HG03442 (cell line): ENCODE results near the gene KCNJ12.
A peak's percentile ranks its signal among the peaks of the same experiment; 100 is the strongest.

Source experiments
- ATAC-seq: cut with Tn5 transposase; IDR thresholded peaks from one replicate; pipeline ENCODE4 v1.9.1; 2021; ENCODE audit warnings: mild to moderate bottlenecking, moderate library complexity; ENCODE audit not compliant: unreplicated experiment

Gene KCNJ12

GRCh38 chr17:21365016-21365415, 11.1 kb upstream of the KCNJ12 start:
- no peak for ATAC-seq

DNA sequence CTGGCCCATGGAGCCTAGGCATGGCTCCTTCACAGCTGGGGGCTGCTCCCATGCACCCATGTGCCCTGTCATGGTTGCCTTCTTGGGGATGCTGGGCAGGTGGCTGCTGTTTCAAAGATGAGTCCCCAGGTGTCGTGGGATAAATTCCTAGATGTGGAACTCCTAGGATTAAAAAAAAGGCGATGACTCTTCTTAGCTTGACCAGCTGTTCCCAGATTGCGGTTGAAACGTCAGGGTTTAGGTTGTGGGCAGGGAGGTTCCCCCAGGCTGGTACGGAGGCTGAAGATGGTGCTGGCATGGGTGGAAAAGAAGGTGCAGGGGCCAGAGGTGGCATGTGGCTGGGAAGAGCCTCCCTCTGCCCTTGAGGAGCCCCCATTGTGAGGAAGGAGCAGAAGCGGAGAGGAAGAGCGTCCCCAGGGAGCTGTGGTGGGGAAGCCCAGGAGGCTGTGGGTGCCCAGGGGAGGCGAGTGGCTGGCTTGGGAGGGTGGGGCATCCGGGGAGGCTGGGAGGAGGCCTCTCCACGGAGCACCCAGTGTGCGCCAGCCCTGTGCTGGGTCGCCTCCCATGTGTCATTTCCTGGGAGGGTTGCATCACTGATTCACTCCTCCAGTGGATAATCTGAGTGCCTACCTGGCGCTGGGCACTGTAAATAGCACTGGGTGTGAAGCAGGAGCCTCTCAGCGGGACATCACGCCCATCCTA, 7.5 kb upstream of the KCNJ12 start:
- ATAC-seq = peak; percentile 42

DNA sequence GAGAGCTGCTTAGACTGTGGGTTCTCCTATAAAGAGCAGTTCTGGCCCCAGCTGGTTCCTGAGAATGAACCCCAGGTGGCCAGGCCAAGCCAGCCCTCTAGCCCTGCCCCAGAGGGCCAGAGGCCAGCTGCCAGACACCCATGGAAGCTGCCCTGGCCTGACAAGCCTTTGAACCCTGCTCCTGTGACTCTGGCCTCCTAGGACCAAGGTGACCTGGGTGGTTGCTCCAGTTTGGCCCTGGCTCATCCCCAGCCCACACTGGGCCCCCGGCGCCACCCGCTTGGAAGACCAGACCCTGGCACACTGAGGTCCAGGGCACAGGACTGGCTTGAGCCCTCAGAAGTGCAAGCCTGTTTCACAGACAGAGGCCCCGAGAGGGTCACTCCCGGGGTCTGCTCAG, 6.8 kb upstream of the KCNJ12 start:
- ATAC-seq = no peak

- no peak for ATAC-seq
These were observed 5.7 kb upstream of the KCNJ12 start for GRCh38 chr17:21370430-21370829.

- ATAC-seq = no peak
These were observed 4.6 kb upstream of the KCNJ12 start for GRCh38 chr17:21371511-21372081.

- no peak for ATAC-seq
These were observed 3.8 kb upstream of the KCNJ12 start for GRCh38 chr17:21372256-21372954.

DNA sequence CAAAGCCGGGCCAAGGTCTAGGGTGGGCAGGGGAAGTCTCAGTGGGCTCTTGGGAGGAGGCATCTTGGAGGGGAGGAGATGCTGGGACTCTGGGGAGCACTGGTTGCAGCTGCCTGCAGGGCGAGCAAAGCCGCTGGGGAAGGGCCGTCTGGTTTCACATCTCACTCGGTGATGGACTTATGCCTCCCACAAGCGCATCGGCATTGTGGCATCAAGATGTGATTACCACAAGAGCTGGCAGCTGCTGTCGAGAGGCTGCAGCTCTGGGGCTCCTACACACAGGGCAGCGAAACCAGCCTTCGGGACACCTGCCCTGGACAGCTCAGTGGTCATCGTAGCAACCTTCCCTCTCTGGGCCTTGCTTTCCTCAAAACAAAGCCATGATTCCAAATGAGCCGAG, 3.1 kb upstream of the KCNJ12 start:
- ATAC-seq = no peak

GRCh38 chr17:21373696-21374440, 2.3 kb upstream of the KCNJ12 start:
- ATAC-seq = no peak

DNA sequence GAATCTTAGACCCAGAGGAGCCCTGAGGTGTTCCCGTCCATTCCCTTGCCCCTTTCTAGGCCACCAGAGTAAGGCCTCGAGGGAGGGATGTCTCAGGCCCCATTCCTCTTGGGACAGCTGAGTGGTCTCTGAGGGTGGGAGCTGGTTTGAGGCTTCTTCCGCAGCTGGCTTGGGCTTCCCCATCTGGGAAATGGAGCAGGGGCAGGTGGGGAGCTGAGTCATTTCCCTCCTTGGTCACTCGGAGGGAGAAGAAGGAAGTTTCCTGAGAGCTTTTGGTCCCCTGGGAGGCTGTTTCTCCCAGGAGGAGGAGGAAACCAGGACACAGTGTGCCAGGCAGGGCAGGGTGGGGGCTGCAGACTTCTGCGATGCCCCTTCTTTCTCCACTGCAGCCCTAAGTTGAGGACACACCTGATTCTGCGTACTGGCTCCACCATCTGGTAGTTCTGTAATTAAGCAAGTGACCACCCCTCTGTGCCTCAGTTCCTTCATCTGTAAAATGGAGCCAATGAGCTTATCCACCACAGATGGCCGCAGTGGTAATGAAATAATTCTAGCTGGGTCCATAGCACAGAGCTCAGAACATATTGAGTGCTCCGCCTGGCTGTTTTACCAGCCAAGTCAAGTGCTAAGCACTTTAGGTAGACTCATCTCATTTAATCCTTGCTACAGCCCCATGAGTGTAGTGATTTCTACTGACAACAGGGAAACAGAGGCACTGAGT, 1.6 kb upstream of the KCNJ12 start:
- ATAC-seq = no peak

GRCh38 chr17:21375162-21375560, 996 bp upstream of the KCNJ12 start:
- ATAC-seq = no peak

GRCh38 chr17:21375757-21376080, 438 bp upstream of the KCNJ12 start:
- ATAC-seq = no peak

DNA sequence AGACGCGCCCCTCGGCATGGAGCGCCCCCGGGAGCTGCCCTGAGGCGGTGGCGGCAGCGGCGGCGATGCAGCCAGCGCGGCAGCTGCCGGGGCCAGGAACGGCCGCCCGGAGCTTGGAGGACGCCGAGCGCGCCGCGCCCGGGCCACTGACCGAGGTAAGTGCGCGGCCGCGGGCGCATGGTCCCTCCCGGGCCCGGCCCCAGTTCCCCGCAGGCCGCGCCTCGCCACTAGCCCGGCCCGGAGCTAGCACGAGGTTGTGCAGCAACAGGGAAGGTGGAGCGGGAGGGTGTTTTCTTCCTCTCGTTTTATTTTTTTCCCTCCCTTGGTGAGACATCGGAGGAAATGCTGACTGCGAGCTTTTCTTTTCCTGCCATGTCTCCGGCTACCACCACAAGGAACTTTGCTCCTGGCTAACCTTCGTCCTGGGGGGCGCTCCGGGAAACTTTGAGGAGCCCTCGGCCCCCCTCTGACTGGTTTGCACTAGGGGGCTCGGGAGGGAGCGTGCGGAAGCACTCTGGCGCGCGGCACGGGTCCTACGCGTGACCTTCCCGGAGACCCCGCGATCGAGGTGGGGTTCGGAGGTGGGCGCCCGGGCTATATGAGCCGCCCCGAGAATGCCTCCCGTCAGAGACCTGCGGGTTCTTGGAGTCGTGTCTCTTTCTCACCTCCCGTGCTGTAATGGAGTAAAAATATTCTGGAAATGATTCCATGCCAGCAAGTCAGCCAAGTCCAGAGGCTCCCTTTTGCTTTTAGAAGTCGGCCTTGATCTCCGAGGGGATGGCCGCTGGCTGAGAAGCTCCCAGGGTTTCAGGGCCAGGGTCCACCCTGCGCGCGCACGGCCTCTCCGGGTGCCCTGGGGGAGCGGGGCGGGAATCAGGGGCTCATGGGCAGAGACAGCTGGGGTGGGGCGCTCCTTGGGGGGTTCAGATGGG, 868 bp downstream of the KCNJ12 start:
- no peak for ATAC-seq

- ATAC-seq = no peak
These were observed 1.7 kb downstream of the KCNJ12 start for GRCh38 chr17:21377705-21378396.

DNA sequence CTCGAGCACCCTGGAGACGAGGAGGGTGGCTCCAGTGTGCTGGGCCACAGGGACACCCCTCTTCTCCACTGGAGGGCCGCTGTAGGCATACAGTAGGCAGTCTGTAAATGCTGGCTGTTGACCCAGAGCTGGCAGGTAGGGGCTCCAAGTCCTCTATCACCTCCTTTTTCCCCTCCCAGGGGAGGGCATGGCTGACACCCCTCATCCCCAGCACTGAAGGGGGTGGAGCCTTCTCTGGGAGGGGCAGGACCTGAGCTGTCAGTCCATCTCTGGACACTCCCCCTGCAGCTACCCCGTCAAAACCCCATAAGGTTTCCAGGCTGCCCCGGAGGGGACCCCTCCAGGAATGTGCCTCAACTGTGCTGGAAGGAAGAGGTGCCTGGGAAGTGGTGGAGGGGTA, 2.4 kb downstream of the KCNJ12 start:
- ATAC-seq = no peak

- no peak for ATAC-seq
These were observed 3.0 kb downstream of the KCNJ12 start for GRCh38 chr17:21379080-21379711.

DNA sequence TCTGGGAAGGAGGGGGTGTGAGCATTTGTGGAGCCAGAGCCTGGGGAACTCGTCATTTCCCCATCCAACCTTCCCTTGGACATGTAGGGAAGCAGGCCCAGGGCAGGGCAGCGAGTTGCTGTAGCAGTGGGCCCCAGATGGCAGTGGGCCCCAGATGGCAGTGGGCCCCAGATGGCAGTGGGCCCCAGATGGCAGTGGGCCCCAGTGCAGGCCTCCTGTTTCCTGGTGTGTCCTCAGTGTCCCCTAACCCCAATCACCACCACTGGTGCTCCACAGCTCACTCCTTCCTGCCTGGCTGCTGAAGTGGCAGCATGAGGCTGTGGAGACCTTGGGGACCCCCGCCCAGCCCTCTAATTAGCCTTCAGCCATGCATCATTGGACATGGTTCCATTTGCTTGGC, 4.5 kb downstream of the KCNJ12 start:
- ATAC-seq = no peak

GRCh38 chr17:21381076-21381706, 5.0 kb downstream of the KCNJ12 start:
- no peak for ATAC-seq
